SU-DHL-6 (cell line): ENCODE results near the gene IL17REL.

ENCODE experiments used
- CTCF ChIP-seq: fragments of 200-600 bp; sonication (generic); IDR thresholded peaks from one replicate; pipeline ENCODE4 v1.5.1; 2017; ENCODE audit warnings: antibody characterized with exemption, mild to moderate bottlenecking, low read length, moderate library complexity; ENCODE audit not compliant: insufficient read depth, poor library complexity, severe bottlenecking
- EZH2phosphoT487 ChIP-seq: fragments of 200-600 bp; sonication (generic), shearing (Covaris generic); conservative IDR thresholded peaks from 2 replicates; pipeline ENCODE4 v1.6.1; 2018; ENCODE audit warnings: mild to moderate bottlenecking, antibody characterized with exemption, low read length, moderate library complexity, mixed read lengths

DNA sequence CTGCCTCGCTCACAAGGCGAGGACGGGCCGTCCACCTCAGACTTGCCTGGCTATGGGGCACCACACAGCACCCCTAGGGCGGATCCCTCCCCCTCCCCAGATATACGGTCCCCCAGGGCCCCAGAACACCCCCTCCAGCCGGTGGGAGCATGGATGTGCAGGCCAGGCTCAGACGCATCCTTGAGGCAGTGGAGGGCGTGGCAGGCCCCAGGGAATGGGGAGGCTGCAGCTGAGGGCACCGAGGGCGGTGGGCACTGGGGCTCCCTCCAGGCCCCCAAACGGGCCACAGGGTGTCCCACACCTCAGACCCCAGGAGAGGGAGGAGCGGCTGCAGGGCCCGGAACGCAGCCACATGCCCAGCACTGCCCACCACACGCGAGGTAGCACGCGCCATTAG, 33.5 kb upstream of the IL17REL start:
- TF ChIP-seq CTCF (no peak), EZH2phosphoT487 (no peak)
